Fibroblast of skin of right quadriceps (primary cell): ENCODE results near the gene CLEC14A.

Experiments
- DNase-seq: peaks from one replicate; pipeline ENCODE4 v3.0.0-alpha.2; 2013

The CLEC14A gene, protein sequence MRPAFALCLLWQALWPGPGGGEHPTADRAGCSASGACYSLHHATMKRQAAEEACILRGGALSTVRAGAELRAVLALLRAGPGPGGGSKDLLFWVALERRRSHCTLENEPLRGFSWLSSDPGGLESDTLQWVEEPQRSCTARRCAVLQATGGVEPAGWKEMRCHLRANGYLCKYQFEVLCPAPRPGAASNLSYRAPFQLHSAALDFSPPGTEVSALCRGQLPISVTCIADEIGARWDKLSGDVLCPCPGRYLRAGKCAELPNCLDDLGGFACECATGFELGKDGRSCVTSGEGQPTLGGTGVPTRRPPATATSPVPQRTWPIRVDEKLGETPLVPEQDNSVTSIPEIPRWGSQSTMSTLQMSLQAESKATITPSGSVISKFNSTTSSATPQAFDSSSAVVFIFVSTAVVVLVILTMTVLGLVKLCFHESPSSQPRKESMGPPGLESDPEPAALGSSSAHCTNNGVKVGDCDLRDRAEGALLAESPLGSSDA

DNA sequence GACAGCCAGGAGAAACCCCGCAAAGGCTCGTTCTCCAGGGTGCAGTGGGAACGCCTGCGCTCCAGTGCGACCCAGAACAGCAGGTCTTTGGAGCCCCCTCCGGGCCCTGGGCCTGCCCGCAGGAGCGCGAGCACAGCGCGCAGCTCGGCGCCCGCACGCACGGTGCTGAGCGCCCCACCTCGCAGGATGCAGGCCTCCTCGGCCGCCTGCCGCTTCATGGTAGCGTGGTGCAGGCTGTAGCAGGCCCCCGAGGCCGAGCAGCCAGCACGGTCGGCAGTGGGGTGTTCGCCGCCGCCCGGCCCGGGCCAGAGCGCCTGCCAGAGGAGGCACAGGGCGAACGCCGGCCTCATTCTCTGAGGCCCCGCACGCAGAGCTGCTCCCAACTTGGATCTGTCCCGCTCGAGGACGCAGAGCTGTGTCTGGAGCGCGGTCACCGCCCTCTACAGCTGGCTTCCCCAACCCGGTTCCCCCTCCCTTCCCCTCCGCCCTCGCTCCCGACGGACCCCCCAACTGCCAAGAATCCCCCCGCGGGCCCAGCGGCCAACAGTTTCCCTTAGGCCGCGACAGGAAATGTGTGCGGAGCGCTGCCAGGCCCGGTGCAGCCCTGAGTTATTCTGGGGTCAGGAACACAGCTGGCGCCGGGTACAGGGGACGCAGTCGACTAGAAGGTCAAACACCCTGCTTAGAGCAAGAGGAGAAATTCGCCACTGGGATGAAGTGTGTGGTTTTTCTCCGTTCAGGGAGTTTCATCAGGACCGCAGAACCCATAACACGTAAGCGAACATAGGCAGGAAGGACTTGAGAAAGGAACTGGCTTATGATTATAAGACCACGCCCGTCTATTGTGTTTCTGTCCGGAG lies at the start of gene CLEC14A:
Gene CLEC14A (minus strand): TSS at position 421 of the 860 bp plus-strand sequence. CDS start 71 bp downstream, at position 350.
- peak; percentile 50 for DNase-seq

DNA sequence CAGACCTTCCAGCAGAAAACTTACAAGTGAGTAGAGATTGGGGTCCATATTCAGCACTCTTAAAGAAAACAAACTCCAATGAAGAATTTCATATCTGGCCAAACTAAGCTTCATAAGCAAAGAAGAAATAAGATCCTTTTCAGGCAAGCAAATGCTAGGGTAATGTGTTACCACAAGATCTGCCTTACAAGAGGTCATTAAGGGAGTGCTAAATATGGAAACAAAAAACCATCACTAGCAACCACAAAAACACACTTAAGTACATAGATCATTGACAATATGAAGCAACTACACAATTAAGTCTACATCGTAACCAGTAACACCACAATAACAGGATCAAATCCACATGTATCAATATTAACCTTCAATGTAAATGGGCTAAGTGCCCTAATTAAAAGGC lies 47.1 kb upstream of the CLEC14A start:
- no peak for DNase-seq

DNA sequence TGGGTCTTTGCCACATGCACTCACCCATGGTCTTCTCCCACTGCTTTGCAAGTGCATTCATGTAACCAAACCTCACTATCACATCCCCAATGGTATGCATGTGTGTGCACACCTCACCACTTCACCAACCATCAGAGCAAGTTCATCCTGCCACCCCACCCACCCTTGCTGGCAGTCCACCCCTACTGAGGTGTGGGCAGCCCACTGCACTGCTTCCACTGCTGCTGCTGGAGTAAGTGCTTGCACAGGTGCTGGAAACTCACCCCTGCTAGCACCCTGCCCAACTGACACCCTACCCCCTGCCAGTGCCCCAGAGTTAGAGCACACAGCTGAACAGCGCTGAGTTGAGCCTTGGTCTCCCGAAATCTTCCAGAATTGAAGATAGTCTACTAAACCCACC lies 46.1 kb upstream of the CLEC14A start:
- no peak for DNase-seq

DNA sequence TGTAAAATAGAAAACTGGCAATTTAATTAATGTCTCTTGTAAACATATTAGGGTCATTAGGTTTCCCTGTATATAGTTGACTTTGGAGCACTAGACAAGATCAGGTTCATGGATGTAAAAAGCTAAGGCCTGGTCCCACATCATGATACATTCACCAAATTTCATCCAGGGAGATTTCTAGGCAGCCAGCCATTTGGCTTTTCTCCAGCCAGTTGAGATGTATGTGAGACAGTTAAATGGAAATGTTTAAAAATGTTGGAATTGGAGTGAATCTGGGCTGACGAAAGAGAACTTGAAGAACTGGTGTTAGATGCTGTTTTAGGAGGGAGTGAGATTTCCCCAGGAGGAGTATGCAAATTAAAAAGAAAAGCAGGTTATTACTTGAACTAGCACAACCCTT lies 41.8 kb upstream of the CLEC14A start:
- DNase-seq, result peak; percentile 81

DNA sequence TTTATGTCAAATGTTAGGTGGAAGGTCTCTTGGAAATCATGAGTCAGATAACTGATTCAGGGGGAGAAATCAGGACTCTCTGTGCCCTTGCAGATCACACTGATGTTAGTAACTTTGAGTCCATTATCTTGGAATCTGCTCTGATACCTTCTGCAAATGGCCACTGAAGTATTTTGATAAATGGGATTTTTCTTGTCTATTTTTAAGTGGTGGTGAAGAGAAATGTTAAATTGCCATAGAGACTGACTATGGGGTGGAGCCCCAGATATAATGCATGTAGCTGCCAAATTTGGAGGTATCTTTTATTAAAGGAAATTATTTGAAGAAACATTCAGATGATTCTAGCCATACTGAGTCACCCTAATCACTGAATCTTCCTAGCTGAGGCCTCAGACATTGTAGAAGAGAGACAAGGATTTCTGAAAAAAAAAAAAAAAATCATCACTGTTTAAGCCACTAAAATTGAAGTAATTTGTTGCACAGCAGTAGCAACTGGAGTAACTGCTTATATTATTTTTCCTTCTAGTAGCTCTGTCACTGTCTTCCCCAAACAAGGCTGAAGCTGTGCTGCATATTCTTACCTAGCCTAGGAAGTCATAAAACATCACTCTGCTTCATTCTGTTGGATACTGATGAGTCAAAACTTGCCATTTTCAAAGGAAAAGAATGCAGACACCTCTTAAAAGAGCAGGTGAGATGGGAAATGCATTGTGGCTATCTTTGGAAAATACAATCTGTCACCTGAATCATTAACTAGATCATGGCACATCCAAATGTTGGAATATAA lies 36.0 kb upstream of the CLEC14A start:
- peak; percentile 72 for DNase-seq

DNA sequence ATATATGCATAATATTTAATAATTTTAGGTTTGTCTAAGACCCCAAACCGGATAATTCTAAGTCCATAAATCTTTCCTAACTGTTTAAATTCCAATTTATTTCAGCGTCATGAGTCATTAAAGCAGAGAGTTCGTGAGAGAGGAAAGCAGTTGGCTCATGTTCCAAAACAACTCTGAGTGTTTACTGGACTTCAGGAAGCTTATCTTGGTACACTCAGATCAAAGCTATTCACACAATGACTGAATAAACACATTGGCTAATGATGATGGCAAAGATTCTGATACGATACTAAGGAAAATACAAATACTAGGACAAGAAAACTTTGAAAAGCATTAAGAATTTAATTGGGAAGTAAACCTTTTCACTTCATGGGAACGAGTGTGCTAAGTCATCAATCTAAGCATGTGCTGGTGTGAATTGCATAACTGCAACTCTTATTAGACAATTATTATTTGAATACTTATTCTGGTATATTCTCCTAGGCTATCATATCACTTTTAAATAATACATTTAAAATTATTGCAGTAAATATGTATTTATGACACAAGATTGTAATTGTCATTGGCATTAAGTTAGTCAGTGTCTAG lies 34.8 kb upstream of the CLEC14A start:
- peak; percentile 90 for DNase-seq

DNA sequence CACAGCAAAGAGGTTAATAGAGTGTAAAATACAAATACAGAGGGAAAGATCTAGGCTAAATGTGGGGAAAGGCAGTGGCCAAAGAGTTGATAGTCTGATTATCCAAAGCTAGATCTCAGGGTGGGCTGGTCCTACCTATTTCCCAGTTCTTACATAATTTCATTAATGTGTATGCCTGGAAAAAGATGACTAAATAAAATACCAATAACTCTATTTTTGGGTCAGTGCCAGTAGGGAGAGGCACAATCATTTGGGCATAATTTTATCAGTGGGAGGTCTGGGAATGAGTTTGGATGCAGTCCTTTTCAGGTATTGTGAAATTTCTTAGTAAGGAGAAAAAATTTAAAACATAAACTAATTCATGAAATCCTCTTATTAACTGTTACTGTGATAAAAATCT lies 30.6 kb upstream of the CLEC14A start:
- peak; percentile 36 for DNase-seq

DNA sequence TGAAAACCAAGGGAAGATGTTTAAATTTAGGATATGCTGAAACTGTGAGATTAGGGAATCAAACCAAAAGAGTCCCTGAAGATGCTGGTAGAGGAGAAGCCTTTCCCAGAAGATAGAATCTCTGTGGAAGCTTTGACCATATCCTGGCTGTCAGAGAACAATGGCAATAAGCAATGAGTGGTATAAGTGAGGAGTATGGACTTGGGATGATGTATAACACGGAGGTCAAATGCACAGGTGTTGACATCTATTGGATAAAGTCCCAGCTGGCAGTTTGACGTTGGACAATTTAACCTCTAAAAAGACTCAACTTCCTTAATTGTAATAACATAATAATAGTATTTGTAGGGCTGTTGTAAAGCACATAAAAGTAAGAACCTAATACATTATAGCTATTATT lies 30.1 kb upstream of the CLEC14A start:
- DNase-seq, result no peak

DNA sequence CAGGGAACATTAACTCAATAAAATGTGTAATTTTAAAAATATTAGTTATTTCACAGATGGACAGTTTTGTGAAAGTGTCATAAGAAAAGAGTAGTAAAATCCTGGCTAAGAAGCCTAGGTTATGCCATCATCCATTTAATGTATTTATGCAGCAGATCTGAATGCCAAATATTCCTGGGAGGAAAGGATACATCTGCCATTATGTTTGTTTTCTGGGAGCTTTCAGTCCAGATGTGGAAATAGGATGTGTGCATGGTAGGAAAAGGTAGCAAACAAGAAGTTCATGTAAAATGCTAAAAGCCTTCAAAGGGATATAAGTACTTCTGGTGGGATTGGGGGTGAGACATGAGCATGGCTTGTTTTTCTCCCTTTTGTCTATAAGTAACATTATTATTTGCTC lies 27.0 kb upstream of the CLEC14A start:
- DNase-seq, result no peak

DNA sequence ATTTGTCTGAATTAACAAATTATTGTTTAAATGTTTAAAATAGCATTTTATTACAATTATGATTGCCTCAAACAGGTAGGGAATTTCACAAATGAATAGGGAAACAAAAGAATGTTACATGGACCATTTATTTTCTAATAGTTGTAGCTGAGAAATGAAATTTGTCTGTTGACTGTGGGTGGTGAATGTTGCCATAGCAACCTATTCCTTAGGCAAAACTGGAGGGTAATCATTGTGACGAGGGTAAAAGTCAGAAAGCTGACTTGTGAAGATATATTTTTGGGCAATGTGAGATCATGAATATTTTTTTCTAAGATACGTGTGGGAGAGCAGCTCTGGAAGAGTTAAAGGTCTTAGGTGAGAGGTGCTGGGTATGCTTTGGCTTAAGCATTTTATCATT lies 24.2 kb upstream of the CLEC14A start:
- no peak for DNase-seq

DNA sequence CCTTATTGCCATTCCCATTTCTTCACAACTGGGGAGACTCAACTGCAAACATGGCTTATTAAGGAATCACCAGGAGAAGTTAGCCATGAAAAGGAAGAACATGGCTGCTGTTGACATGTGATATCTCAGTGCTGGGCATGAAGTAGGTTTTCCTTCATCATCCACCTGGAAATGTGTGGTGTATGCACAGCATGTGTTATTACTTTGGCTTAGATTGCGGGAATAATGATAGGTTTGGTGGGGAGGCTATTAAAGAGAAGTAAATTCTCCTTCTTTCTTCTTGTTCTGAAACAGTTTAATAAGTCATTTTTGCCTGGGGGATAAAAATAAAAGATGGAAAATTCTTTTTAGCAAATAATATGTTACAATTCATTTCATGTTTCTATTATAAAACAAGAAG lies 23.7 kb upstream of the CLEC14A start:
- DNase-seq, result no peak

DNA sequence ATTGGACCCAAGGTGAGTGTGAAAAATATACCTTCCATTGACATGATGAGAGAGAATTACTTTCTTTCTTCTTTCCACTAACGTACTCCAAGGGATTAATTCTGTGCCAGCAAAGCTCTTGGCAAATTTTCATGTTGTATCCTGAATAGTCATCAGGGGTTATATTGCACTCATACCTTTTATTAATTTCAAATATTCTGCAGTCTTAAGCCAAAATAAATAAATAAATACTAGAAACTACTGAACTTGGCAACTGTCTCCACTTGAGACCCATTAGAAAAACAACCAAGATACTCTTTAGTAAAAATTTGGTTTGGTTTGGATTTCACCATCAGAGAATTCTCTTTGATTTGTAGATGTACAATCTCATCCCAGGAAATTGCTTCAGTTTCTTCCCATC lies 22.1 kb upstream of the CLEC14A start:
- no peak for DNase-seq

DNA sequence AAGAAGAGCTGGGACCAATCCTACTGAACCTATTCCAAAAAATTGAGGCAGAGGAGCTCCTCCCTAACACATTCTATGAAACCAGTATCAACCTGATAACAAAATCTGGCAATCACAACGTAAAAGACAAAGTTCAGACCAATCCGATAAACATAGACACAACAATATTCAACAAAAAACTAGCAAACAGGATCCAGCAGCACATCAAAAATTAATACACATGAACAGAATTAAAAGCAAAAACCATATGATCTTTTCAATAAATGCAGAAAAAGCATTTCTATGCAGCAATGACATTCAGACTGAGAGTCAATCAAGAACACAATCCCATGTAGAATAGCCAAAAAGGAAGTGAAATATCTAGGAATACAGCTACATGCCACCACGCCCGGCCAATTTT lies 7.0 kb upstream of the CLEC14A start:
- no peak for DNase-seq

DNA sequence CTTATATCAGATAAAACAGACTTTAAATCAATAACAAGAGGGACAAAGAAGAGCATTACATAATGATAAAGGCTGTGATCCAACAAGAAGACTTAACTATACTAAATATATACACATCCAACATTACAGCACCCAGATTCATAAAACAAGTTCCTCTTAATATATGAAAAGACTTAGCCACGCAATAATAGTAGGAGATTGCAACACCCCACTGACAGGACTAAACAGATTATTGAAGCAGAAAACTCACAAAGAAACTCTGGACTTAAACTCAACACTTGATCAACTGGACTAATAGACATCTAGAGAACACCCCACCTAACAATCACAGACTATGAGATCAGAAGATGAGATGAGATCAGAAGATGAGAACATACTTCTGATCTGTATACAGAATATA lies 5.7 kb upstream of the CLEC14A start:
- no peak for DNase-seq

DNA sequence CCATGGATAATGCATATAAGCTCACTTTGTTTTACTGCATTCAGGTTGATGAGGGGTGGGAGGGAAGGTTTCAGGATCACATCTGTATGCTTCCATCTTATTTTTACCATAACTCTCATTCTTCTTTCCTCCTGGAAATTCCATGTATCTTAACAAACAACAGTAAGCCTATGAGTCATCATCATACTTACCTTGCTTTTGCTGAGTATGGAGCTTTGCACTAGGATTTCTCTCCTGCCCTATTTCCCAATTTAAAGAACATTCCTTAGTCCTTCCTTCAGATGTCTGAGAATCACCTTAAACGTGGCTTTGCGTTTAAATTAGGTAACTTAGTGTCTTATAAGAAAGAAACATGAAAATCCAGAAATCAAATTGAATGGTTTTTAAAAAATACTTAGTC lies 1.6 kb upstream of the CLEC14A start:
- DNase-seq, result no peak

DNA sequence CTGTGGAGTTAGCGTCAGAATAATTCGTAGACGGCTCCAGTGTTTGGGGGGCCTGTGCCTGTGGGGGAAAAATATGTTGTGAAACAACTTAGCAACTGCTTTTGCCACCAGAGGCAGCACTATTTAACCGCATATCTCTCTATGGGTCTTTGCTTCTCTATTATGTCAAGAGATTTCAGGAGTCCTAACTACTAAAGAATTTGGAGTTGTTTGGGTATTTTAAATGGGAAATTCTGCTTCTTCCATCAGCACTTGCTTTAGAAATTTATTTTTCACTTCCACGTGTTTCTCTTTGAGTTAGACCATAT lies 594 bp upstream of the CLEC14A start:
- peak; percentile 91 for DNase-seq

DNA sequence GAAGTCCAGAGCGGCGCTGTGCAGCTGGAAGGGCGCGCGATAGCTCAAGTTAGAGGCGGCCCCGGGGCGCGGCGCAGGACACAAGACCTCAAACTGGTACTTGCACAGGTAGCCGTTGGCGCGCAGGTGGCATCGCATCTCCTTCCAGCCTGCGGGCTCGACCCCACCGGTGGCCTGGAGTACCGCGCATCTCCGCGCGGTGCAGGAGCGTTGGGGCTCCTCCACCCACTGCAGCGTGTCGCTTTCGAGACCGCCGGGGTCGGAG lies 553 bp downstream of the CLEC14A start:
- DNase-seq, result no peak

DNA sequence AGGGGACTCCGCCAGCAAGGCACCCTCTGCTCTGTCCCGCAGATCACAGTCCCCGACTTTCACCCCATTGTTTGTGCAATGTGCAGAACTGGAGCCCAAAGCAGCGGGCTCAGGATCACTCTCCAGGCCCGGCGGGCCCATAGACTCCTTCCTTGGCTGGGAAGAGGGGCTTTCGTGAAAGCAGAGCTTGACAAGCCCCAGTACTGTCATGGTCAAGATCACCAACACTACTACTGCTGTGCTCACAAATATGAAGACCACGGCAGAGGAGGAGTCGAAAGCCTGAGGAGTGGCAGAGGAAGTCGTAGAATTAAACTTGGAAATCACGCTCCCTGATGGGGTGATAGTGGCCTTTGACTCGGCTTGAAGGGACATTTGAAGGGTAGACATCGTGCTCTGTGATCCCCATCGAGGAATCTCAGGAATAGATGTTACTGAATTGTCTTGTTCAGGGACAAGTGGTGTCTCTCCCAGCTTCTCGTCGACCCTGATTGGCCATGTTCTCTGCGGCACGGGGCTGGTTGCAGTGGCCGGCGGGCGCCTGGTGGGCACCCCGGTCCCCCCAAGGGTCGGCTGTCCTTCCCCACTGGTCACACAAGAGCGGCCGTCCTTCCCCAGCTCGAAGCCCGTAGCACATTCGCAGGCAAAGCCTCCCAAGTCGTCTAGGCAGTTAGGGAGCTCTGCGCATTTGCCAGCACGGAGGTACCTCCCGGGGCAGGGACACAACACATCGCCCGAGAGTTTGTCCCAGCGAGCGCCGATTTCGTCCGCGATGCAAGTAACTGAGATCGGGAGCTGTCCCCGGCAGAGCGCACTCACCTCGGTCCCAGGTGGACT lies 1.1 kb downstream of the CLEC14A start:
- DNase-seq, result peak; percentile 37

DNA sequence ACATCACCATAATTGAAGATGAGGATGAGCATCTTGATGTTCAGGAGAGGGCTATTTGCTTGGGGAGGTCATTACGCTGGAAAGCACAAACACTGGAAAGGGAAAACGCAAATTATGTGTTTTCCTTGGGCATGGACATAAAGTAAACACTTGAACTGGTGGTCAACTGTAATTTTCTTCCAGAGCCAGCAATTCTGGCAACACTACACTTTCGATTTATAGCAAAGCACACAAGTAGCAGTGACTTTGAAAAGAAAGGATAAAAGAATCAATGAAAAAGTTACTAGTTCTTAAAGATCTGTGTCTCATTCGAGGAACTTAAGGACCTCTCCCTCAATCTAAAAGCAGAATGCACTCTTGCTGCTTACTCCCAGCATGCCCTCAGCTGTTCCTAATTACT lies 2.2 kb downstream of the CLEC14A start:
- no peak for DNase-seq

DNA sequence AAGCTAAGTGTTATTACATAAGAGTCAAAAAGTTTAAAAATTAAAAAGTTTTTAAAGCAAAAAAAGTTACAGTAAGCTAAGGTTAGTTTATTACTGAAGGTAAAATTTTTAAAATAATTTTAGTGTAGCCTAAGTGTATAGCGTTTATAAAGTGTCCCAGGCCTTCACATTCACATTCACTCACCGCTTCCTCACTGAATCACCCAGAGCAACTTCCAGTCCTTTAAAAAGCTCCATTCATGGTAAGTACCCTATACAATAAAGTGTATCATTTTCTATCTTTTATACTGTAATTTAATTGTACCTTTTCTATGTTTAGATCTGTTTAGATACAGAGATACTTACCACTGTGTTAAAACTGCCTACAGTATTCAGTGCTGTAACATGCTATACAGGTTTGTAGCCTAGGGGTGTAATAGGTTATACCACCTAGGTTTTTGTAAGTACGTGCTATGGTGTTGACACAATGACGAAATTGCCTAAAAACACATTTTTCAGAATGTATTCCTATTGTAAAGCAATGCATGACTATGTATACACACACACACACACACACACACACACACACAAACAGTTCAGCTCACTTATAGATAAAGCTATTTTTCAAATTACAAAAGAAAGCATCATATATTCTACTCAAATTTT lies 3.7 kb downstream of the CLEC14A start:
- no peak for DNase-seq

DNA sequence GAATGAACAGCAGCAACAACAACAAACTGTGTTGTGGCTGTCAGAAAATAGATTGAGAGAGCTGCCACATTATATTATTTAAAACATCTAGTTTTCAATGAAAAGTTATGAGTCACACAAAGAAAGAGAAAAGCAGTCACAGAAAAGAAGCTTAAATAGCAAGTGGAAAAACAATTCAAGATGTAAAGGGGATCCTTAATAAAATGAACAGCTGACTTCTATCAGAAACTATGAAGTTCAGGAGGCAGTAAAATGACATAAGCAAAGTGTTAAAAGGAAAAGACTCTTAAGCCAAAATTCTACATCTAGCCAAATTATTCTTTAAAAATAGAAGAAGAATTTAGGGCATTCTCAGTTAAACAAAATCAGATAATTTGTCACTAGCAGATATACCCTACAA lies 5.6 kb downstream of the CLEC14A start:
- DNase-seq, result peak; percentile 39
